HG03469 (cell line): Measurements from ENCODE around the gene FANCC.

Source experiments
- ATAC-seq: cut with Tn5 transposase; IDR thresholded peaks from one replicate; pipeline ENCODE4 v1.9.1; 2021; ENCODE audit warnings: mild to moderate bottlenecking, moderate library complexity, moderate number of reproducible peaks; ENCODE audit not compliant: unreplicated experiment

The FANCC gene

DNA sequence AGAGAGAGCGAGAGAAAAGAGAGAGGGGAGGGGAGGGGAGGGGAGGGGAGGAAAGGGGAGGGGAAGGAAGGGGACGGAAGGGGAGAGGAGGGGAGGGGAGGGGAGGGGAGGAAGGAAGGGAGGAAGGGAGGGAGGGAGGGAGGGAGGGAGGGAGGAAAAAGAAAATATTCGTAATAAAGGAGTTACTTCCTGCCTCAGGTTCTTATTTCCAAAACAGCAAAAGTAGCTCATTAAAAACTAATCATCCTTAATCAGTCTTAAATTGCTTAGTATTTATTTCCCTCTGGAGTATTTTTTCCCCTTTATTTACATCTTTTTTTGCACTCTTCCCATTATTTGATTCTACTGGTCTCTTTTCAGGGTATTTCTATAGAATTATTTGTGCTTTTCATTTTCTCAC is 162.3 kb downstream of the FANCC start:
- ATAC-seq: no peak

DNA sequence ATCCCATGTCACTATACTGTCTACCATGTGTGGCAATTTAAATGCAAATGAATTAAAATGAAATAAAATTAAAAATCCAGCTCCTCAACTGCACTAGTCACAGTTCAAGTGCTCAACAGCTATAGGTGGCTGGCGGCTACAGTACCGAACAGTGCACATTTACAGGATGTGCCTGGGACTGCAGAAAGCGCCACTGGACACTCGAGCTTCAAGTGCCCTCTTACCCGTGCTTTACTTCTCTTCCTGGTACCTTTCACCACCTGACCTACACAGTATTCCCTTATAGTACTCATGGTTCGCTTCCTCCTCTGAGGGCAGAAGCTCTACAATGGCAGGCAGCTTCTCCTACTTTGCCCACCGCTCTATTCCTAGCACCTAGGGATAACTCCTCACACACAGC is 166.6 kb downstream of the FANCC start:
- no peak for ATAC-seq

DNA sequence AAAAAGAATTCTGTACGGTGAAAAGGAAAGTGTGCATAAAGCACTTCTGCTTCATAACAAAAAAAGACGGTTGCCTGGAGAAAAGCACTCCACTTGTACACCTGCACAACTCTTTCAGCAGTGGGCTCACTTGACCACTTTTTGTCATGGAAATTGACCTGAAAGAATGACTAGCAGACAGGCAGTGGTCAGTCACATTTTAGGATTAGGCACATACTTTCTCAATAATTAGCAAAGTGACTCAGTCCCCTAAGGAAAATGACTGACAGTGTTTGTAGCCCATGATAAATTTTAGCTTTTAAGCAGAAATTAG is 169.3 kb downstream of the FANCC start:
- ATAC-seq: no peak

DNA sequence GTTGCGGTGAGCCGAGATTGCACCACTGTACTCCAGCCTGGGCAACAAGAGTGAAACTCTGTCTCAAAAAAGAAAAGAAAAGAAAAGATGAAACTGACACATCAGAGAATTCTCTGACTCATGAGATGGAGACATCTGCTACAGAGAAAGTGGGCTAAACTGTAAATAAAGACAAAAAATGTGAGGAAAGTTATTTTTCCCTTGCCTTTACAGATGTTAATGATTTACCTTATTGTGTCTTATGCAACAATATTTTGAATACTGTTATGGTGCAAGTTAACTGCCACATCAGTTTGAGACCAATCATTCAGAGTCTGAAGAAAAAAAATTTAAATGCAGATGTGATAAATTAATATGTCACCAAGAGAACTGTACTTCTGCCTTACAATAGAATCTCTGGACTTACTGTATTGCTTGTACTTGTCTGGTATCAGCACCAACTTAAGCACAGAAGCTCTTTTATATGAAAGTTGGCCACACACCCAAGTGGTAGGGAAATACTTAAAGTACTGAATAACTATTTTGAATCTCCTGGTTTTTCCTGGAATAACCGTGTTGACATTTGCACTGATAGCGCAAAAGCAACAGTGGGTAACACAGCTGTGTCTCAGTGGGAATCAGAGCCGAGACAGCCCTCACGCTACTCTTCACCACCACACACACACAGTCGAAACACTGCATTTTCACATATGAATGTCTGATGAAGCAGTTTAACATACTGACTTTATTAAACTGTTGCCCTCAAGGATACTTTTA is 169.9 kb downstream of the FANCC start:
- no peak for ATAC-seq

DNA sequence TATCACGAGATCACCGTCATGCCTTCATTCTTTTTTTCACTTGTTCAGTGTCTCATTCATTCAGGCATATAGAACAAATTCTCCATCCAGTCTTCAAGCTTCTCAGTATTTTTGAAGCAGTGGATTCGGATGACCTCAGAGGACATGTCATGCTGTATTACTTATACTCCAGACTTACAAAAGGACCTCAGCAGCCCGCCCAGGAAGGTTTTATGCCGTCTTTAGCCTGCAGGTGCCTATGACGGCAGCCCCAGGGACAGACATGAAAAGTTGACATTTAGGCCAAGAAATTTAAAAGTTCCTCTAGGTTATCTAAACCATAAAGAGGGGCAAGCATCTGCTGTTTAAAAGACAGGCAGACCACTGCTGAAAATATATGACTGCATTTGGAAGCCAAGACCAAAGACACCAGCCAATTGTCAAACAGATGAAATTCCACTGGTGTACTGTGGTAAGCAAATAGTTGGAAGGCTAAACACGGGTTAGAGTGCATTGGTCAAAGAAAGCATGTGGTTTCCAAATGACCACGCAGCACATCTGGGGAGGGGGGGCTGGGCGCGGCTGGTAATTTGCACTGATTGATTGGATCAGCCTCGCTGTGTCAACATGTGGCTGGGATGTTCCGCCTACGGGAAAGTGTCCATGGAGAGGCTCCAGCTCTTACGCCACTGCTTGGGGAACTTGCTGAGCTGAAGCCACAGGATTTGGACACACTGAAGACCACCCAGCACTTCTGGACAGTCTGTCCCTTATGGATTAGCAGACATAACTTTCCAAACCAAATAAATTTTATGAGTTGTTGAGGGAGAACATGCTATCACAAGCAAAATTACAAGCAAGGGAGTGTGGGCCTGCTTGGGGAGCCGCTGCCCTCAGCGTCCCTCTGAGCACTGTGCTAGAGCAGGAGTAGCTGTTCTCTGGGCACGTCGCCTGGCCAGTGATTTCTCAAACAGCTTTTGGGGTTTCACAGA is 173.6 kb downstream of the FANCC start:
- no peak for ATAC-seq

DNA sequence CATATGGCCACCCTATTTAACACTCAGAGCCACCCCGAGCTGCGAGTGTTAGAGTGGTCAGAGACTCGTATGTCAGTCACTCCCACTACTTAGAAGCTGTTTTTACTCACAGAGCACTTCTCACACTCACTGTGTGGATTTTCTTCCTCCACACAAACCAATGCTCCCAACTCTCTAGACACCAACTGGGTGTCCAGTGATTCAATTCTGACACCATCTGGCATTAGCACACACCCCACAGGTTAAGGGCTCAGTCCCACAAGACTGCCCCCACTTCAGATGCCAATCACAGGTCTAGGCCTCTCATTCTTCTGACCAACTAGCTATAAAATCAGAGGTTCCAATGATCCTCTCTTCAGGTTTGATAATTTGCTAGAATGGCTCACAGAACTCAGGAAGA is 174.8 kb downstream of the FANCC start:
- ATAC-seq: no peak

DNA sequence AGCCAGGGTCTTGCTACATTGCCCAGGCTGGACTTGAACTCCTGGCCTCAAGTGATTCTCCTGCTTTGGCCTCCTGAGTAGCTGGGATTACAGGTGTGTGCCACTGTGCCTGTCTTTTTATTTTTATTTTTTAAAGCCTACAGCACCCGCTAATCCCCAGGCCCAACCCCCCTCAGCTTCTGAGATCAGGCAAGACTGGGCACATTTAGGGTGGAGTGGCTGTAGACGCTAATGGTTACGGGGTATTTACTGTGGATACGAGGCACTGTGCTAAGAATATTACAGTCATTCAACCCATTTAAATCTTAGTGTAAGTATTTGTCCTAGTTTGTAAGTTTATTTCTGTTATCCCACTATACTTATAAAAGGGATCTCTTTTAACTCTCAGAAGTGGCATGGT is 175.2 kb downstream of the FANCC start:
- ATAC-seq: no peak

DNA sequence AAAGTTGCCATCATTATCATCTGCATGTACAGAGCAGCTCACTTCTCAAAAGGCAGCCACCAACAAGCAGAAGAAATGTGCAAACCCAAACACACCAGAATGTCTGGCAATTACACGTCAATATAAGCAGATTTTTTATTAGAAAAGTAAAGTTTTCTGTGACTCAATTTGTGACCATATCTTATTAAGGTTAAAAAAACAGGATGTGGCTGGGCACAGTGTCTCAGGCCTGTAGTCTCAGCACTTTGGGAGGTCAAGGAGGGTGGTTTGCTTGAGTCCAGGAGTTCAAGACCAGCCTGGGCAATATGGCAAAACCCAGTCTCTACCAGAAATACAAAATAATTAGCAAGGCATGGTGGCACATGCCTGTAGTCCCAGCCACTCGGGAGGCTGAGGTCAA is 176.7 kb downstream of the FANCC start:
- ATAC-seq: no peak

DNA sequence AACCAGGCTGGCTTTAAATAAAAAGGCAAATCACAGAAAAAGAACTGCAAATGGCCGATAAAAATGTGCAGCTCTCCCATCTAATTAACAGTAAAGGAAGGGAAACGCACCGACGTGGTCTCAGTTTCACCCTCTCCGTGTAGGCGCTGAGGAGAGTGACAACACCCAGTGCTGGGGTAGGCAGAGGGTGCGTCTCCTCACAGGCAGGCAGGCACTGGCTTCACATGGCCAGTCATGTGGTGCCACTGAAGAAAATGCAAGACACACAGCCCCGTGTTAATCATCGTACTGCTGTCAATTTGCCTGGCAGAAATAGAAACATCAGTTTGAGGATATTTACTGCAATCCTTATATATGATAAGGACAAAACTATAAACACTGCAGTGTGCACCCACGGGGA is 178.4 kb downstream of the FANCC start:
- no peak for ATAC-seq

DNA sequence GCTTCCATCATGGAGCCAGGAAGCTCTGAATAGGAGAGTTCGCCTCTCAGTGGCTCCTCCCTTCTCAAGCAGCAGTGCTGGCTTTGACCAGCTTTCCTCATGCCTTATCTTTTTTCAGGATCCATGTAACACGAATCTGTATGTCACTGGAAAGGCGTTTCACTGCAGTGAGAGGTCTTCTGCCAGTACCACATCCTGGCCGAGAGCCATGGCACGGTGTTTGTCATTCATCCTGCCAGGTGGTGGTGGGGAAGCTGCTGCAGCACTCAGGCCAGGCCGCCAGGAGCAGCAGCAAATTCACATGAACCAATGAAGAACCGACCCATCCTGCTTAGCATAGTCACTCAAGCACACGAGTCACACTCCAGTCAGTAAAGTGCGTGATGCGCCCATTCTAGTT is 179.0 kb downstream of the FANCC start:
- ATAC-seq: no peak

DNA sequence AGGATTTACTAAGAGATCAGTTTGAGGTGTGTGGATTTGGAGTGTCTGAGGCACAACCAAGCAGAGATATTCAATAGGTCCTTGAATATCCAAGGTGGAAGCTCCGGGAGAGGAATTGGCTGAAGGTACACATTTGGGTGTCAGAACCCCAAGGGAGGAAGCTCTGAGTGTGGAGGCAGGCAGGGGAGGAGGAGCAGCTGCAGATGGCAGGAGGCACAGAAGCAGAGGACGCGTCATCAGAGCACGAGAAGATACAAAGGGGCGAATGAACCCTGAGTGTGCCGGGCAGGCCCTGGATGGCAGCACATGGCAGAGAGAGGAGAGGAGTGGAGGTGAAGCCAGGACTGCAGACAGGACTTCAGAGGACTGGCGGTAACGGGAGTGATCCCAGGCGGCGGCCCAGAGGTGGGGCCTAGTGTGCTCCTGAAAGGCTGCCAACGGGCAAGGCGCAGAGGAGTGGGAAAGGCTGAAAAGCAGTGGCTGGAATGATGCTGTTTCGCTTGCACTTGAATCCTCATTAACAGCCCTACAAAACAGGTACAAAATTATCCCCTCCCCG is 179.8 kb downstream of the FANCC start:
- no peak for ATAC-seq

DNA sequence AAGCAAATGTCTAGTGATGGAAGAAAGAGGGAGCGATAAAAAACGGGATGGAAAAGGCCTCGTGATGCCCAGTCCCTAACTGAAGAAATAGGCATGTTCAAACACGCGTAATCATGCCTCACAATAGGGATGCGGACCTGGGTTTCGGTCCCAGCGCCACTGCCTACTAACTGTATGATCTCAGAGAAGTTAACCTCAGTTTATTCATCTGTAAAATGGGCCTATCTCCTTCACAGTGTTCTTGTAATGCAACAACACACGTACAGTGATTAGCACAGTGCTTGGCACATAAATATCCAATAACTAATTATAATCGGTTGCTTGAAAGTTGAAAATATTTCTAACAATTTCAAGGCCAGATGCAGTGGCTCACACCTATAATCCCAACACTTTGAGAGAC is 181.8 kb downstream of the FANCC start:
- no peak for ATAC-seq

DNA sequence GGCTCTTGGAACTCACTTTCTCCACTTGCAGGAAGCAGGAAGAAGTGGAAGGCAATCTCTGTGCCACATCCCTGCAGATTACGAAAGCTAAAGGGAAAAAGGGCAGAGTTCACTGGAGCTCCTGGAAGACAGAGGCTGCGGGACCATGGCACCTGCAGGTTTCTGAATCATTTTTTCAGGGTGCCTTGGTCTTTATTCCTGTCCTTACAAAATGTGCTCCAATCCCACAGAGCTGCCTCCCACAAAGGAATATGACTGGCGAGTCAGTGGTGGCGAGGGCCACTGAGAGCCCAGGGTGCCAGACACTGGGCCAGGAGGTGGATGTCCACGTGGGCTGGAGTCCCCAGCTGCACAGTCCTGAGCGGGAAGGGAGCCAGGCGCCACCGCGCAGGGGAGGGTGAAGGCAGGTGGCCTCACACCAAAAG is 183.0 kb downstream of the FANCC start:
- ATAC-seq: no peak

DNA sequence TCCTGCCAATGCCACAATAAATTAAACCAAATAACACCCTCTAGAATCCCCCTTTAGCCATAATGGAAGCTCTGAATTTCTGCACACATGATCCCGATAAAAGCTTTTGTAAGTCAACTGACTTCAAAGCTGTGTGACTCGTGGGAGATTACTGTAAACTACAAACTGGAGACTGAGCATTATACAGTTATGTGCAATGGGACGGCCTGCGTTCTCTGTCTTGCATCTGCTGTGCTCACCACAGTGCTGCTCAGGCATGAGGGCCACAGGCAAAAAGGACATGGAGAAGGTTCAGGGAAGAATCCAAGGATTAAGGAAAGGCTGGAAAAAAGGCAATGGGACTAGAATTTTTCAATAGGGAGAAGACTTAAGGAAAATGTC is 184.2 kb downstream of the FANCC start:
- ATAC-seq: no peak

DNA sequence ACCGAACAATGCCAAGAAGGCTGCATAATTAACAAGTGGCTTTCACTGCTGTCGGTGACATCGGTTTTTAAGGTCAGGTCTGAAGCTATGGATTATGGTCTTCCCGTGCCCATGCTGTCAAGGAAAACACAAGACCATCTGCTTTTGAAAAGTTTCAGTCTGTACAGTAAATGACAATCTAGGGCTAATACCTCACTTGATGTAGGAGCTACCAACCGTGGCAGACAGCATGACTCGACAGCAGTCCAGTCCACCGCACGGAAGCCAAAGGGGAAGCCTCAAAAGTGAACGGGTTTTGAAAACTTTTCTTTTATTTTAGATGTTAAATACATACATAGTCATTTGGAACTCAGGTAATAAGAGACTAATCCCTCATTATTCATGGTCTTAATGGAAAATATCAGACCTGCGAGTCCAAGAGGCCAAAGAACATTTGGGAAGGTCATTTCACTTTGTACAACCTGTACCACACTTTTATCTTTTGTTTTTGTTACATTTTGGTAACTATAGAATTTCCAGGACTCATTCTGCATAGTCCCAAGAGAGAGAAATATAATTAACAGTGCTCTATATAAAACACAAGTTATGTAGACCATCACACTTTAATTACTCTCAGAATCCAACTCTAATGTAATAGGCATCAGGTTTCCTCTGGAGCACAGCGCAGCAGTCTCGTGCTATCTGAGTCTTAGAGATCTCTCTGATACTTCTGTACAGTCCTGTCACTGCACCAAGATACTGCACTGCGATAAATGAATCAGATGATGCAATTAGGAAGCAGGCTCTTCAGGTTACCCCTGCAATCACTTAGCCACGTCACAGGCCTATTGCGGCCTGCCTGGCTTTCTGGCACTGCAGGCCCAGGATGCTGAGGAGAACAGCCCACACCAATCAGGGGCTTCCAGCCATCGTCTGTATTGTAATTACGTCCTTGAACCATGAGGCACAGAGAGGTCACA is 184.9 kb downstream of the FANCC start:
- no peak for ATAC-seq

DNA sequence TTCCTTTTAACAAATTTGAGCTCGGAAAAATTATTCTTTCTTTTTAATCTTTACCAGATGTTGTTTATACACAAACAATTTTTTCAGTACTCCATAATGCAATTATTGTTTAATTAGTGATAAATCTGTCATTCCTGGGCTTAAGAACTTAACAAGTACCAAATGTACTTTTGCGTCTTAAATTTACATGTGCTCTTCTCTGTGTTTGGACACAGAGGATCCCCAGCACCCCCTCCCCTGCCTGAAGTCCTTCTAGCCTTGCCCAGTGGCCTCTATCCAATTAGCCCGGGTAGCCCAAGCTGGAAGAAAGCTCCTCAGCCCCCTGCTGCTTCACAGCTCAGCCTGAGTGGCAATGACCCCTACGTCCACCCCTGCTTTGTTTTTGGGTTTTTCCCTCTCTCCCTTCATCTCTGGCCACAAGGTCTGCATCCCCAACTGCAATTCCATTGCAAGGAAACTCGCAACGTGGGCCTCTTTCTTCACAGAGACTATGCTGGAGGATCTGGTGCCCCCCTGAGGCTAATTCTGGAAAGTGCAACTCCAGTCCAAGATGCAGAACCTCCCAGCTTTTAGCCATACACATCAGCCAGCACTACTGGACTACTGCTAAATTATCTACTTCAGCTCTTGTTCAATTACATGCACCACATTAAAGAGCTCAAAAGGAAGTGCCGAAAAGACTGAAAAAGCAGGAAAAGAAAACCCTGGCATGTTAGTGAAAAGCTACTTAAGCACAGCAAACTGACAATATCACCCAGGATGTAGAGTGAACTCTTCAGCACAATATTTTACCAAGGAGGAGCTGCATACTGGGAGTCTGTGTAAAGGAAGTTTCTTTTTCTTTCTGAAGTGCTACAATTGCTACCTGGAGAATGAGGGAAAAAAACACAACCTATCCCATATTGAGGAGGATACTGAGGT is 186.2 kb downstream of the FANCC start:
- ATAC-seq: no peak

DNA sequence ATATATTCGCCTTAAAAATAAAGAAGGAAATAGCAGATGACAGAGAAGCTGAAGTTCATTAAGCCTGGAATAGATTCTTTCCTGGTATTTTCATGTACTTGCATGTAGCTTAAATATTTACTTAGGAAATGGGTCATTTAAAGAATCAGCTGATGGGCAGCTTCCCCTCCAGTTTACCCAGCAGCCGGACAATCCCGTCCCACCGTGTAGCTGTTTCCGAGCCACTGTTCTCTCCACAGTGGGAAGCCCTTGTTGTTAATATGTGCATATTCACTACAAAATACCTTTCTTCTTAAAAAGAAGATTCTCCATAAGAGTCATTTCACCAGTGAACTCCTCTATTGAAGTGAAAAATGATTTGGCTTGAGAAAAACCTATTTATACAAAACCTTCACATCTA is 187.0 kb downstream of the FANCC start:
- ATAC-seq: no peak

DNA sequence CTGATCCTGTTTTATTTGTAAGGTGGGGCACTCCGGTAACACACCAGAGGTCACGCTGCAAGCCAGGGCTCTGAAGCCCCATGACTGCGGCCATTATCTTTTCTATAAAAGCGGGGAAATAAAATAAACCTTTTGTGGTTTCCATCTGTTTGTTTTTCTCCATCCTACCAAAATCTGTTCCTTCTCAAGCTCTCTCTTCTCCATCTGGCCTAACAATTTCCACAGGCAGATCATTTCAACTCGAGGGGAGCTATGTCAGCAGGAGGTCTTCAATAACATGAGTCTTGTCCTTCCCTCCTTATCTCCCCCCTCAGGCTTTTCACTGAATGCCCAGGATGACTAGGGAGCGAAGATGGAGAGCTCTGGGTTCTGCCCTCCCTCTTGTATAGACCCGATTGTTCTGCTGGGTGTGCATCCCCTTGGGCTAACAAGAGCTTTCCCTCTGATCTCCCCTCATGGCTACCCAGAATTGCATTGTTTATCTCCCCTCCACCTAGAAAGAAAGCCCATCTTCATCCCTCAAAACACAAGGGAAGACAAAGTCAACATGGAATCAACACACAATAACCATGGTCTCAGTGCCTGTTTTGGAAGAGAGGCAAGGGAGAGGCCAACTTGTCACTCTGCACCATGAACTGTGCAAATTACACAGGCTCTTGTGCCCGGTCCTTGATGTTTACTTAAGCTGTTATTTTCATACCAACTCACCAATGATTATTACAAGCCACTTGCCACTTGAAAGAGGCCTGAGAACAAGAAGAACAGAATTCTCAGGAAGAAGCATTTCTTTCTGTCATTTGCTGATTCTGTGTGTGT is 187.8 kb downstream of the FANCC start:
- no peak for ATAC-seq

DNA sequence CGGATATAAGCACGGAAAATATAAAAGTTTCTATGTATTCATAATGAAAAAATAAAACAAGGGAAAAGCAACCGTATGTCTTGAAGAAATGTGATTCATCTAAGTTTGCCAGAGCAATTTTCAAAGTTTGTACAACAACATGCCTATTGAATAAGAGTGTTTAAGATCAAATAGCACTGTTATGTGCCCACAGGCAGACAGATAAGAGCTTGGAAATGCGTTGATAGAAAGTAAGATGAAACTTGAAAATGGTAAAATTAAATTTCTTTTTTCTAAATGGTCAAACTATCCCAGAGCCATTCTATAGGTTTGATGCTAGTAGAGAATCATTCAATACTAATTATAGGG is 189.4 kb downstream of the FANCC start:
- no peak for ATAC-seq
